Measurements from ENCODE around the gene ZNF516. TPM values are rescaled to one million over a fixed set of nuclear protein-coding genes. Genes with fewer than 3 reads are reported as not detected.
A peak's percentile ranks its signal among the peaks of the same experiment; 100 is the strongest.

The ZNF516 gene
- total and polyA plus RNA-seq, 10 of the 15 experiments (the other 5 are each of a cell fraction or from before 2014, with no cell fraction given) = 2.0 to 32.0 (median 8.3) TPM

GRCh38 chr18:76495435-76496193 is 572 bp upstream of the ZNF516 start (continued):
- TF ChIP-seq KDM1A (IDR thresholded peaks at IDR 0.05; ENCODE audit: borderline replicate concordance) (no peak), NFYB (IDR thresholded peaks at IDR 0.05; ENCODE audit: insufficient read depth, low read depth, low read length) (no peak), SP1 (IDR thresholded peaks at IDR 0.05; ENCODE audit: low read depth, low read length) (no peak), IRF4 (IDR thresholded peaks at IDR 0.05; ENCODE audit: low read depth, low read length) (no peak), NBN (IDR thresholded peaks at IDR 0.05) (0 out of 2 replicates have a peak, but pooled peaks have one; percentile 29), NR2F1 (conservative IDR thresholded peaks at IDR 0.05) (no peak; the same call in 1 of the 2 replicates), PAX8 (IDR thresholded peaks at IDR 0.05) (no peak), RAD51 (IDR thresholded peaks at IDR 0.05) (no peak), ZNF384 (IDR thresholded peaks at IDR 0.05; ENCODE audit: borderline replicate concordance, low read depth, low read length) (no peak), MEF2A (IDR thresholded peaks at IDR 0.05; ENCODE audit: insufficient read depth, low read depth, low read length) (no peak), CHD1 (IDR thresholded peaks at IDR 0.05; ENCODE audit: low read depth, low read length) (no peak), FOXM1 (IDR thresholded peaks at IDR 0.05; ENCODE audit: low read depth, low read length) (no peak), RB1 (IDR thresholded peaks at IDR 0.05; ENCODE audit: borderline replicate concordance) (peak; percentile 64; the same call in 1 of the 2 replicates), JUND (IDR thresholded peaks at IDR 0.05; ENCODE audit: low read depth, low read length) (no peak), RBBP5 (conservative IDR thresholded peaks at IDR 0.05) (no peak), SMAD1 (IDR thresholded peaks at IDR 0.05; ENCODE audit: low read depth, partially characterized antibody) (no peak), NFXL1 (IDR thresholded peaks at IDR 0.05; ENCODE audit: borderline replicate concordance) (no peak), FOS (IDR thresholded peaks at IDR 0.05; ENCODE audit: borderline replicate concordance, extremely low read depth, insufficient read length) (no peak), ASH2L (IDR thresholded peaks at IDR 0.05; ENCODE audit: borderline replicate concordance, low read depth) (no peak), STAT1 (conservative IDR thresholded peaks at IDR 0.05) (no peak), MTA3 (IDR thresholded peaks at IDR 0.05; ENCODE audit: borderline replicate concordance, low read length) (no peak; the same call in 1 of the 2 replicates), CEBPB (IDR thresholded peaks at IDR 0.05; ENCODE audit: borderline replicate concordance in 1 of 2, low read depth in 2 of 2, low read length in 2 of 2) (no peak), POU2F2 (IDR thresholded peaks at IDR 0.05; ENCODE audit: borderline replicate concordance, low read depth, low read length) (0 out of 3 replicates have a peak, but pooled peaks have one; percentile 17), SIX5 (IDR thresholded peaks at IDR 0.05; ENCODE audit: low read depth, low read length, severe bottlenecking) (no peak), WRNIP1 (IDR thresholded peaks at IDR 0.05; ENCODE audit: borderline replicate concordance, low read depth, low read length) (no peak), KAT2A (conservative IDR thresholded peaks at IDR 0.05; ENCODE audit: control insufficient read depth, low read depth, low read length) (no peak)
- TF ChIP-seq, protein P1, sequence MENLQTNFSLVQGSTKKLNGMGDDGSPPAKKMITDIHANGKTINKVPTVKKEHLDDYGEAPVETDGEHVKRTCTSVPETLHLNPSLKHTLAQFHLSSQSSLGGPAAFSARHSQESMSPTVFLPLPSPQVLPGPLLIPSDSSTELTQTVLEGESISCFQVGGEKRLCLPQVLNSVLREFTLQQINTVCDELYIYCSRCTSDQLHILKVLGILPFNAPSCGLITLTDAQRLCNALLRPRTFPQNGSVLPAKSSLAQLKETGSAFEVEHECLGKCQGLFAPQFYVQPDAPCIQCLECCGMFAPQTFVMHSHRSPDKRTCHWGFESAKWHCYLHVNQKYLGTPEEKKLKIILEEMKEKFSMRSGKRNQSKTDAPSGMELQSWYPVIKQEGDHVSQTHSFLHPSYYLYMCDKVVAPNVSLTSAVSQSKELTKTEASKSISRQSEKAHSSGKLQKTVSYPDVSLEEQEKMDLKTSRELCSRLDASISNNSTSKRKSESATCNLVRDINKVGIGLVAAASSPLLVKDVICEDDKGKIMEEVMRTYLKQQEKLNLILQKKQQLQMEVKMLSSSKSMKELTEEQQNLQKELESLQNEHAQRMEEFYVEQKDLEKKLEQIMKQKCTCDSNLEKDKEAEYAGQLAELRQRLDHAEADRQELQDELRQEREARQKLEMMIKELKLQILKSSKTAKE (IDR thresholded peaks at IDR 0.05; ENCODE audit: low read depth, poor library complexity, severe bottlenecking) = no peak
- TF ChIP-seq, protein P2, sequence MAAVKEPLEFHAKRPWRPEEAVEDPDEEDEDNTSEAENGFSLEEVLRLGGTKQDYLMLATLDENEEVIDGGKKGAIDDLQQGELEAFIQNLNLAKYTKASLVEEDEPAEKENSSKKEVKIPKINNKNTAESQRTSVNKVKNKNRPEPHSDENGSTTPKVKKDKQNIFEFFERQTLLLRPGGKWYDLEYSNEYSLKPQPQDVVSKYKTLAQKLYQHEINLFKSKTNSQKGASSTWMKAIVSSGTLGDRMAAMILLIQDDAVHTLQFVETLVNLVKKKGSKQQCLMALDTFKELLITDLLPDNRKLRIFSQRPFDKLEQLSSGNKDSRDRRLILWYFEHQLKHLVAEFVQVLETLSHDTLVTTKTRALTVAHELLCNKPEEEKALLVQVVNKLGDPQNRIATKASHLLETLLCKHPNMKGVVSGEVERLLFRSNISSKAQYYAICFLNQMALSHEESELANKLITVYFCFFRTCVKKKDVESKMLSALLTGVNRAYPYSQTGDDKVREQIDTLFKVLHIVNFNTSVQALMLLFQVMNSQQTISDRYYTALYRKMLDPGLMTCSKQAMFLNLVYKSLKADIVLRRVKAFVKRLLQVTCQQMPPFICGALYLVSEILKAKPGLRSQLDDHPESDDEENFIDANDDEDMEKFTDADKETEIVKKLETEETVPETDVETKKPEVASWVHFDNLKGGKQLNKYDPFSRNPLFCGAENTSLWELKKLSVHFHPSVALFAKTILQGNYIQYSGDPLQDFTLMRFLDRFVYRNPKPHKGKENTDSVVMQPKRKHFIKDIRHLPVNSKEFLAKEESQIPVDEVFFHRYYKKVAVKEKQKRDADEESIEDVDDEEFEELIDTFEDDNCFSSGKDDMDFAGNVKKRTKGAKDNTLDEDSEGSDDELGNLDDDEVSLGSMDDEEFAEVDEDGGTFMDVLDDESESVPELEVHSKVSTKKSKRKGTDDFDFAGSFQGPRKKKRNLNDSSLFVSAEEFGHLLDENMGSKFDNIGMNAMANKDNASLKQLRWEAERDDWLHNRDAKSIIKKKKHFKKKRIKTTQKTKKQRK (IDR thresholded peaks at IDR 0.05; ENCODE audit: low read depth, low read length) = no peak

Measured in GM12878 (cell line).